CD14-positive monocyte (primary cell): ENCODE results near the gene NLK. TPM values are rescaled to one million over a fixed set of nuclear protein-coding genes. Genes with fewer than 3 reads are reported as not detected.

Experiments used
- DNase-seq, 3 donors: peaks; one replicate each; pipeline ENCODE4 v3.0.0-alpha.2; 2011 to 2022
- H2AFZ ChIP-seq: 2 replicates; pipeline ENCODE4 v1.6.0; 2012; ENCODE audit warnings: mild to moderate bottlenecking, low read depth, low read length, inconsistent platforms; ENCODE audit not compliant: insufficient read depth, poor library complexity, severe bottlenecking
- H3K27ac ChIP-seq, 2 donors: 1 replicate in 1 of 2; 2 replicates in 1 of 2; pipeline ENCODE4 v1.5.1; 2012 to 2013; ENCODE audit warnings: low read length in 2 of 2, control low read depth in 1 of 2, inconsistent platforms in 1 of 2, low read depth in 1 of 2, mild to moderate bottlenecking in 1 of 2
- H3K27me3 ChIP-seq, 2 donors: one replicate each; pipeline versions ENCODE4 v1.6.0 to v1.6.1; 2011 to 2013; ENCODE audit warnings: low read length in 2 of 2; ENCODE audit not compliant: control insufficient read depth in 2 of 2, insufficient read depth in 2 of 2
- H3K36me3 ChIP-seq, 2 donors: replicated peaks in 1 of 2; 1 replicate in 1 of 2; 2 replicates in 1 of 2; pipeline versions ENCODE4 v1.5.1 to v1.6.1; 2012 to 2013; ENCODE audit warnings: low read length in 2 of 2, control low read depth in 1 of 2, inconsistent platforms in 1 of 2, mild to moderate bottlenecking in 1 of 2; ENCODE audit not compliant: insufficient read depth in 2 of 2, control insufficient read depth in 1 of 2
- H3K4me1 ChIP-seq, 2 donors: 1 replicate in 1 of 2; 2 replicates in 1 of 2; pipeline versions ENCODE4 v1.5.1 to v1.6.1; 2012 to 2013; ENCODE audit warnings: low read length in 2 of 2, control low read depth in 1 of 2, inconsistent platforms in 1 of 2, mild to moderate bottlenecking in 1 of 2, moderate library complexity in 1 of 2; ENCODE audit not compliant: insufficient read depth in 2 of 2, control insufficient read depth in 1 of 2
- H3K4me2 ChIP-seq: replicated peaks from 2 replicates; pipeline ENCODE3; 2012; ENCODE audit warnings: low read length, moderate library complexity, mild to moderate bottlenecking; ENCODE audit not compliant: poor library complexity, severe bottlenecking; ENCODE audit errors: extremely low read depth
- H3K4me3 ChIP-seq, 3 experiments: fragments of 200-600 bp in 1 of 3; sonication (generic) in 1 of 3; replicated peaks in 1 of 3; 1 replicate in 2 of 3; 2 replicates in 1 of 3; pipeline ENCODE4 v1.5.1; 2011 to 2013; ENCODE audit warnings: low read length in 3 of 3, mild to moderate bottlenecking in 3 of 3, control low read depth in 2 of 3, low read depth in 2 of 3, inconsistent platforms in 1 of 3, moderate library complexity in 1 of 3
- H3K79me2 ChIP-seq: 2 replicates; pipeline ENCODE4 v1.6.0; 2012; ENCODE audit warnings: mild to moderate bottlenecking, control low read depth, inconsistent platforms, low read length, moderate library complexity; ENCODE audit not compliant: insufficient read depth
- H3K9ac ChIP-seq: 2 replicates; pipeline ENCODE4 v1.6.0; 2017; ENCODE audit warnings: low read length, mild to moderate bottlenecking; ENCODE audit not compliant: insufficient read depth, poor library complexity, severe bottlenecking
- H3K9me3 ChIP-seq, 2 donors: replicated peaks in 1 of 2; 1 replicate in 1 of 2; 2 replicates in 1 of 2; pipeline versions ENCODE4 v1.5.1 to v1.6.1; 2012 to 2013; ENCODE audit warnings: low read length in 2 of 2, control low read depth in 1 of 2; ENCODE audit not compliant: control insufficient read depth in 1 of 2, insufficient read depth in 1 of 2
- H4K20me1 ChIP-seq: 2 replicates; pipeline ENCODE4 v1.6.0; 2012; ENCODE audit warnings: mild to moderate bottlenecking, low read length, control low read depth, moderate library complexity; ENCODE audit not compliant: insufficient read depth
- H3K27ac Mint-ChIP-seq, 7 donors: one replicate each; pipeline ENCODE4 v1.8.0; 2020; ENCODE audit warnings: mild to moderate bottlenecking in 7 of 7, mixed read lengths in 7 of 7, moderate library complexity in 6 of 7, inconsistent platforms in 2 of 7
- H3K27me3 Mint-ChIP-seq, 3 donors: one replicate each; pipeline ENCODE4 v1.8.0; 2021 to 2022; ENCODE audit warnings: low read depth in 3 of 3, mild to moderate bottlenecking in 3 of 3, mixed read lengths in 3 of 3, moderate library complexity in 3 of 3, inconsistent platforms in 1 of 3
- H3K36me3 Mint-ChIP-seq, 2 donors: one replicate each; pipeline ENCODE4 v1.8.0; 2020; ENCODE audit warnings: mixed read lengths in 2 of 2, inconsistent platforms in 1 of 2, mild to moderate bottlenecking in 1 of 2
- H3K4me1 Mint-ChIP-seq: one replicate; pipeline ENCODE4 v1.8.0; 2020; ENCODE audit warnings: mild to moderate bottlenecking, mixed read lengths
- H3K4me3 Mint-ChIP-seq, 2 donors: one replicate each; pipeline ENCODE4 v1.8.0; 2020; ENCODE audit warnings: mild to moderate bottlenecking in 2 of 2, mixed read lengths in 2 of 2, moderate library complexity in 1 of 2
- H3K9me3 Mint-ChIP-seq, 7 donors: one replicate each; pipeline ENCODE4 v1.8.0; 2020 to 2022; ENCODE audit warnings: mixed read lengths in 7 of 7, mild to moderate bottlenecking in 6 of 7, moderate library complexity in 6 of 7, inconsistent platforms in 2 of 7
- WGBS: methylation state at CpG from one replicate; pipeline ENCODE4 v1.1.5; 2013; ENCODE audit warnings: missing lambda C conversion rate; ENCODE audit not compliant: insufficient coverage; 5-methylcytosine and 5-hydroxymethylcytosine counted together
- intact Hi-C, 2 donors: fragments of 100-400 bp; cut with micrococcal nuclease; formaldehyde crosslinking; loops; one replicate each; pipeline versions ENCODE4 v1.15.0 to v1.15.1; 2023
- polyA plus RNA-seq, 3 donors: library from polyadenylated mRNA; depleted of rRNA in 1 of 3; unstranded in 2 of 3; stranded (reverse) in 1 of 3; fragments of 300-500 nt in 2 of 3; fragments of >200 nt in 1 of 3; fragmentation: Illumina TruSeq in 2 of 3; gene quantifications; 1 replicate in 2 of 3; 2 replicates in 1 of 3; pipeline ENCODE4 v1.2.3, GENCODE V29; 2012 to 2021
- TF ChIP-seq, protein P1 (sequence below): fragments of 200-600 bp; IDR thresholded peaks from one replicate; pipeline ENCODE4 v1.8.0; 2022; ENCODE audit warnings: antibody characterized with exemption, mild to moderate bottlenecking

The NLK gene
- polyA plus RNA-seq, 3 donors, result 1.7 to 6.5 (median 2.0) TPM

DNA sequence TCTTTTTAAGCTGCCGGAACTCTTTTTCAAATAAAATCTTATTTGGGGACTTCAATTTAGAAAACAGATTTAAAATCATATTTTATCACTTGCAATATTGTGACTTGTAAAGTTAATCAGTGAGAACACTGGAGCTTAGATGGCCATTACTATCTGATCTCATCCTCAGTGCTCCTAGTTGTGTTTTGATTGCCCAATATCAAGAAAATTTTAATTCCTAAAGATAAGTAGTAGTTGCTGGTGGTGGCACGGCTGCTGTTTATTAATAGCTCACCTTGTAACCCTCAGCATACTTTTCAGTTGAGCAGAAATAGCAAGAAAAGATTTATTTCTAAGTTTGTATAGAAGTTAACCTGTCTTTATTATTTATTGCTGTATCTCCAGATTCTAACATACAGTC is 124.0 kb downstream of the NLK start:
- no peak overlapping the region for H2AFZ ChIP-seq
- WGBS, result no CpG with 5 or more reads among the region's 2 CpGs
- no peak overlapping the region for H3K4me2 ChIP-seq
- Mint-ChIP-seq H3K36me3 (peaks cover 34 to 41% of the 10 kb centered on the region in 2 donors), H3K4me3 (no peak overlapping the region), H3K27ac (no peak overlapping the region), H3K27me3 (no peaks in the 10 kb centered on the region), H3K4me1 (peaks cover 20% of the 10 kb centered on the region), H3K9me3 (no peaks in the 10 kb centered on the region)
- H4K20me1 ChIP-seq, result no peaks in the 10 kb centered on the region
- no peaks in the 10 kb centered on the region for H3K27me3 ChIP-seq
- no peaks in the 10 kb centered on the region for H3K79me2 ChIP-seq
- TF ChIP-seq, protein P1, sequence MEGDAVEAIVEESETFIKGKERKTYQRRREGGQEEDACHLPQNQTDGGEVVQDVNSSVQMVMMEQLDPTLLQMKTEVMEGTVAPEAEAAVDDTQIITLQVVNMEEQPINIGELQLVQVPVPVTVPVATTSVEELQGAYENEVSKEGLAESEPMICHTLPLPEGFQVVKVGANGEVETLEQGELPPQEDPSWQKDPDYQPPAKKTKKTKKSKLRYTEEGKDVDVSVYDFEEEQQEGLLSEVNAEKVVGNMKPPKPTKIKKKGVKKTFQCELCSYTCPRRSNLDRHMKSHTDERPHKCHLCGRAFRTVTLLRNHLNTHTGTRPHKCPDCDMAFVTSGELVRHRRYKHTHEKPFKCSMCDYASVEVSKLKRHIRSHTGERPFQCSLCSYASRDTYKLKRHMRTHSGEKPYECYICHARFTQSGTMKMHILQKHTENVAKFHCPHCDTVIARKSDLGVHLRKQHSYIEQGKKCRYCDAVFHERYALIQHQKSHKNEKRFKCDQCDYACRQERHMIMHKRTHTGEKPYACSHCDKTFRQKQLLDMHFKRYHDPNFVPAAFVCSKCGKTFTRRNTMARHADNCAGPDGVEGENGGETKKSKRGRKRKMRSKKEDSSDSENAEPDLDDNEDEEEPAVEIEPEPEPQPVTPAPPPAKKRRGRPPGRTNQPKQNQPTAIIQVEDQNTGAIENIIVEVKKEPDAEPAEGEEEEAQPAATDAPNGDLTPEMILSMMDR, result no peak
- H3K36me3 ChIP-seq, result peaks cover 11 to 28% of the 10 kb centered on the region in 2 donors
- H3K4me1 ChIP-seq, result peaks cover 0 to 14% of the 10 kb centered on the region in 2 donors
- H3K4me3 ChIP-seq, result no peak overlapping the region
- H3K9ac ChIP-seq, result no peak overlapping the region
- intact Hi-C loops, result no loop called here
- no peak overlapping the region for H3K27ac ChIP-seq
- DNase-seq, result no peak
- no peaks in the 10 kb centered on the region for H3K9me3 ChIP-seq

DNA sequence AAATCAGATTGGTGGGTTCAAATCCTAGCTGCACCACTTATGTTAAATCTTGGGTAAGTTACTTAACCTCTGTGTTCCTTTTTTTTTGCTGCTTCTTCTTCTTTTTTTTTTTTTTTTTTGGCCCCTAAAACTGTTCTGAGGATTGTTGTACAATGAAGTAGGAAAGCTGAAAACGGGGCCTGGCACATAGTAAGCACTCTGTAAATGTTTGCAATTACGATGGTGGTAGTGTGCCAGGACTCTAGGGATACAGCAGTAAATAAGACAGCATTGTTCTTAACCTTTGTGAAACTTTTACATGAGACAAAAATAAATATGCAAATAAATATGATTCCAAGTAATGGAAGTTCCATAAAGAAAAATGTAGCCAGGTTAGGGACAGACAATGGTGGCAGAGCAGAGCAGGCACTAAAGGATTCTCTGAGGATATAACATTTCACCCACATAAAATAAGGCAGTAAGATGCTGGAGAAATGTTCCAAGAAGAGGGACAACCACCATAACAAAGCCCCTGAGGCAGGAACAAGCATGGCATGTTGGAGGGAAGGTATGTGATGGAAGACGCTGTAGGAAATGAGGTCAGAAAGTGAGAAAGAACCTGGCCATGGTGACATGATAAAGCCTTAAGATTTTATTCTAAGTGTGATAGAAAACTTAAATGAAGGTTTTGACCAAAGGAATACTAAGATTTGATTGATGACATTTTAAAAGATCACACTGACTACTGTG is 127.3 kb downstream of the NLK start:
- Histone ChIP-seq H2AFZ (no peak overlapping the region), H3K9ac (no peak overlapping the region), H3K4me1 (peaks cover 0 to 9% of the 10 kb centered on the region in 2 donors), H3K4me3 (no peak overlapping the region), H3K27me3 (no peaks in the 10 kb centered on the region), H3K4me2 (no peak overlapping the region), H3K27ac (peak overlapping the region in 1 of 2 donors; percentile 15), H3K36me3 (peaks cover 12 to 44% of the 10 kb centered on the region in 2 donors), H3K79me2 (no peaks in the 10 kb centered on the region), H3K9me3 (no peaks in the 10 kb centered on the region), H4K20me1 (no peaks in the 10 kb centered on the region)
- Mint-ChIP-seq H3K4me3 (no peak overlapping the region), H3K27ac (peak overlapping the region in 2 of 7 donors; percentile 41 to 66), H3K27me3 (no peaks in the 10 kb centered on the region), H3K36me3 (peaks cover 41 to 54% of the 10 kb centered on the region in 2 donors), H3K4me1 (peaks cover 28% of the 10 kb centered on the region), H3K9me3 (no peaks in the 10 kb centered on the region)
- intact Hi-C loops, result no loop called here
- TF ChIP-seq, protein P1, result no peak
- 100% methylated on average over 1 of the region's 3 CpGs for WGBS
- DNase-seq, result no peak
